Measurements from ENCODE around the gene DLGAP4. TPM values are rescaled to one million over a fixed set of nuclear protein-coding genes. Genes with fewer than 3 reads are reported as not detected.
A peak's percentile ranks its signal among the peaks of the same experiment; 100 is the strongest.

Gene DLGAP4
- total and polyA plus RNA-seq, 2 of the 13 experiments (the other 11 are each of a cell fraction or from before 2014, with no cell fraction given) = 15.2 to 26.7 TPM

- TF ChIP-seq ZNF800 (CRISPR knock-in tag; IDR thresholded peaks at IDR 0.05) (peak; percentile 99), NBN (conservative IDR thresholded peaks at IDR 0.05) (no peak), MAX (IDR thresholded peaks at IDR 0.05) (0 out of 2 replicates have a peak, but pooled peaks have one; percentile 45), PPARG (CRISPR knock-in tag; conservative IDR thresholded peaks at IDR 0.05) (peak; percentile 97), ZMYM3 (CRISPR knock-in tag; IDR thresholded peaks at IDR 0.05) (peak; percentile 78), TRIM22 (IDR thresholded peaks at IDR 0.05) (no peak), ZNF609 (CRISPR knock-in tag; IDR thresholded peaks at IDR 0.05; ENCODE audit: borderline replicate concordance) (peak; percentile 91), MEIS1 (CRISPR knock-in tag; IDR thresholded peaks at IDR 0.05; ENCODE audit: borderline replicate concordance) (peak; percentile 99)
- TF ChIP-seq, protein P1, sequence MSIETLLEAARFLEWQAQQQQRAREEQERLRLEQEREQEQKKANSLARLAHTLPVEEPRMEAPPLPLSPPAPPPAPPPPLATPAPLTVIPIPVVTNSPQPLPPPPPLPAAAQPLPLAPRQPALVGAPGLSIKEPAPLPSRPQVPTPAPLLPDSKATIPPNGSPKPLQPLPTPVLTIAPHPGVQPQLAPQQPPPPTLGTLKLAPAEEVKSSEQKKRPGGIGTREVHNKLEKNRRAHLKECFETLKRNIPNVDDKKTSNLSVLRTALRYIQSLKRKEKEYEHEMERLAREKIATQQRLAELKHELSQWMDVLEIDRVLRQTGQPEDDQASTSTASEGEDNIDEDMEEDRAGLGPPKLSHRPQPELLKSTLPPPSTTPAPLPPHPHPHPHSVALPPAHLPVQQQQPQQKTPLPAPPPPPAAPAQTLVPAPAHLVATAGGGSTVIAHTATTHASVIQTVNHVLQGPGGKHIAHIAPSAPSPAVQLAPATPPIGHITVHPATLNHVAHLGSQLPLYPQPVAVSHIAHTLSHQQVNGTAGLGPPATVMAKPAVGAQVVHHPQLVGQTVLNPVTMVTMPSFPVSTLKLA (IDR thresholded peaks at IDR 0.05) = no peak
- TF ChIP-seq, protein P2, sequence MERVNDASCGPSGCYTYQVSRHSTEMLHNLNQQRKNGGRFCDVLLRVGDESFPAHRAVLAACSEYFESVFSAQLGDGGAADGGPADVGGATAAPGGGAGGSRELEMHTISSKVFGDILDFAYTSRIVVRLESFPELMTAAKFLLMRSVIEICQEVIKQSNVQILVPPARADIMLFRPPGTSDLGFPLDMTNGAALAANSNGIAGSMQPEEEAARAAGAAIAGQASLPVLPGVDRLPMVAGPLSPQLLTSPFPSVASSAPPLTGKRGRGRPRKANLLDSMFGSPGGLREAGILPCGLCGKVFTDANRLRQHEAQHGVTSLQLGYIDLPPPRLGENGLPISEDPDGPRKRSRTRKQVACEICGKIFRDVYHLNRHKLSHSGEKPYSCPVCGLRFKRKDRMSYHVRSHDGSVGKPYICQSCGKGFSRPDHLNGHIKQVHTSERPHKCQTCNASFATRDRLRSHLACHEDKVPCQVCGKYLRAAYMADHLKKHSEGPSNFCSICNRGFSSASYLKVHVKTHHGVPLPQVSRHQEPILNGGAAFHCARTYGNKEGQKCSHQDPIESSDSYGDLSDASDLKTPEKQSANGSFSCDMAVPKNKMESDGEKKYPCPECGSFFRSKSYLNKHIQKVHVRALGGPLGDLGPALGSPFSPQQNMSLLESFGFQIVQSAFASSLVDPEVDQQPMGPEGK (CRISPR knock-in tag; IDR thresholded peaks at IDR 0.05) = peak; percentile 97
- TF ChIP-seq, protein P3, sequence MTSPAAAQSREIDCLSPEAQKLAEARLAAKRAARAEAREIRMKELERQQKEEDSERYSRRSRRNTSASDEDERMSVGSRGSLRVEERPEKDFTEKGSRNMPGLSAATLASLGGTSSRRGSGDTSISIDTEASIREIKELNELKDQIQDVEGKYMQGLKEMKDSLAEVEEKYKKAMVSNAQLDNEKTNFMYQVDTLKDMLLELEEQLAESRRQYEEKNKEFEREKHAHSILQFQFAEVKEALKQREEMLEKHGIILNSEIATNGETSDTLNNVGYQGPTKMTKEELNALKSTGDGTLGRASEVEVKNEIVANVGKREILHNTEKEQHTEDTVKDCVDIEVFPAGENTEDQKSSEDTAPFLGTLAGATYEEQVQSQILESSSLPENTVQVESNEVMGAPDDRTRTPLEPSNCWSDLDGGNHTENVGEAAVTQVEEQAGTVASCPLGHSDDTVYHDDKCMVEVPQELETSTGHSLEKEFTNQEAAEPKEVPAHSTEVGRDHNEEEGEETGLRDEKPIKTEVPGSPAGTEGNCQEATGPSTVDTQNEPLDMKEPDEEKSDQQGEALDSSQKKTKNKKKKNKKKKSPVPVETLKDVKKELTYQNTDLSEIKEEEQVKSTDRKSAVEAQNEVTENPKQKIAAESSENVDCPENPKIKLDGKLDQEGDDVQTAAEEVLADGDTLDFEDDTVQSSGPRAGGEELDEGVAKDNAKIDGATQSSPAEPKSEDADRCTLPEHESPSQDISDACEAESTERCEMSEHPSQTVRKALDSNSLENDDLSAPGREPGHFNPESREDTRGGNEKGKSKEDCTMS (CRISPR knock-in tag; conservative IDR thresholded peaks at IDR 0.05) = peak; percentile 100
- TF ChIP-seq, protein P4, sequence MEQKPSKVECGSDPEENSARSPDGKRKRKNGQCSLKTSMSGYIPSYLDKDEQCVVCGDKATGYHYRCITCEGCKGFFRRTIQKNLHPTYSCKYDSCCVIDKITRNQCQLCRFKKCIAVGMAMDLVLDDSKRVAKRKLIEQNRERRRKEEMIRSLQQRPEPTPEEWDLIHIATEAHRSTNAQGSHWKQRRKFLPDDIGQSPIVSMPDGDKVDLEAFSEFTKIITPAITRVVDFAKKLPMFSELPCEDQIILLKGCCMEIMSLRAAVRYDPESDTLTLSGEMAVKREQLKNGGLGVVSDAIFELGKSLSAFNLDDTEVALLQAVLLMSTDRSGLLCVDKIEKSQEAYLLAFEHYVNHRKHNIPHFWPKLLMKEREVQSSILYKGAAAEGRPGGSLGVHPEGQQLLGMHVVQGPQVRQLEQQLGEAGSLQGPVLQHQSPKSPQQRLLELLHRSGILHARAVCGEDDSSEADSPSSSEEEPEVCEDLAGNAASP (CRISPR knock-in tag; IDR thresholded peaks at IDR 0.05; ENCODE audit: borderline replicate concordance) = peak; percentile 99
Observed at GRCh38 chr20:36384022-36384619, 78.0 kb downstream of the DLGAP4 start (continued).

Data from HepG2 (cell line).